ENCODE data around the gene HSPG2. TPM values are rescaled to one million over a fixed set of nuclear protein-coding genes. Genes with fewer than 3 reads are reported as not detected.

Gene HSPG2
- total RNA-seq, 5 donors from 2014 or later (not counting 1 experiment from before 2014, with no cell fraction given) = 4.4 to 9.3 (median 7.9) TPM

GRCh38 chr1:21864730-21865129 lies 72.4 kb downstream of the HSPG2 start:
- Histone ChIP-seq H3K4me1 (ENCODE audit: control insufficient read depth in 1 of 2, extremely low read depth in 1 of 2, insufficient read depth in 2 of 2, low read length in 2 of 2) (no peaks in the 10 kb centered on the region), H3K9me3 (no peaks in the 10 kb centered on the region), H3K36me3 (ENCODE audit: control insufficient read depth in 2 of 2, extremely low read depth in 1 of 2, insufficient read depth in 1 of 2, low read length in 1 of 2) (peaks cover 0 to 3% of the 10 kb centered on the region in 2 donors), H3K4me3 (ENCODE audit: control insufficient read depth in 1 of 2, extremely low read depth in 1 of 2, low read length in 1 of 2) (no peak overlapping the region), H3K27me3 (replicated peaks in 1 of 2; ENCODE audit: control insufficient read depth in 2 of 2, extremely low read depth in 1 of 2, insufficient read depth in 2 of 2, low read length in 1 of 2) (peaks cover 0 to 3% of the 10 kb centered on the region in 2 experiments), H3K27ac (ENCODE audit: low read length) (no peak overlapping the region)
- ChIA-PET CTCF (no interaction called here), POLR2A (no interaction called here)
- no peaks in the 10 kb centered on the region for H3K36me3 Mint-ChIP-seq
- H3K27me3 Mint-ChIP-seq = peaks cover 0 to 1% of the 10 kb centered on the region in 2 donors
- WGBS (ENCODE audit: insufficient coverage) = 92% methylated on average over 19 of the region's 27 CpGs
- ATAC-seq (replicated peaks in 1 of 4) (no peak), DNase-seq (no peak)
- no peaks in the 10 kb centered on the region for H3K9me3 Mint-ChIP-seq
- H3K4me3 Mint-ChIP-seq = no peak overlapping the region
- no peak overlapping the region for H3K27ac Mint-ChIP-seq
- no peaks in the 10 kb centered on the region for H3K4me1 Mint-ChIP-seq

GRCh38 chr1:21863981-21864380 lies 73.1 kb downstream of the HSPG2 start:
- no peak for DNase-seq
- POLR2A ChIA-PET = no interaction called here
- no peak overlapping the region for H3K27ac Mint-ChIP-seq

GRCh38 chr1:21861602-21862429 lies 75.3 kb downstream of the HSPG2 start:
- CTCF ChIA-PET = no interaction called here
- Histone ChIP-seq H3K27me3 (replicated peaks in 1 of 2; ENCODE audit: control insufficient read depth in 2 of 2, extremely low read depth in 1 of 2, insufficient read depth in 2 of 2, low read length in 1 of 2) (peaks cover 0 to 4% of the 10 kb centered on the region in 2 experiments), H3K9me3 (no peaks in the 10 kb centered on the region), H3K36me3 (ENCODE audit: control insufficient read depth in 2 of 2, extremely low read depth in 1 of 2, insufficient read depth in 1 of 2, low read length in 1 of 2) (peaks cover 0 to 7% of the 10 kb centered on the region in 2 donors), H3K4me3 (ENCODE audit: control insufficient read depth in 1 of 2, extremely low read depth in 1 of 2, low read length in 1 of 2) (no peak overlapping the region), H3K4me1 (ENCODE audit: control insufficient read depth in 1 of 2, extremely low read depth in 1 of 2, insufficient read depth in 2 of 2, low read length in 2 of 2) (no peaks in the 10 kb centered on the region), H3K27ac (ENCODE audit: low read length) (no peak overlapping the region)
- Mint-ChIP-seq H3K4me1 (no peaks in the 10 kb centered on the region), H3K9me3 (no peaks in the 10 kb centered on the region), H3K36me3 (no peaks in the 10 kb centered on the region), H3K27me3 (no peaks in the 10 kb centered on the region), H3K4me3 (no peak overlapping the region), H3K27ac (no peak overlapping the region)
- DNase-seq (no peak), ATAC-seq (replicated peaks in 1 of 4) (no peak)
- WGBS (ENCODE audit: insufficient coverage) = 90% methylated on average over 15 of the region's 19 CpGs
- POLR2A ChIA-PET = no interaction called here

More at GRCh38 chr1:21863981-21864380, 73.1 kb downstream of the HSPG2 start:
- H3K36me3 ChIP-seq (ENCODE audit: control insufficient read depth in 2 of 2, extremely low read depth in 1 of 2, insufficient read depth in 1 of 2, low read length in 1 of 2) = peaks cover 0 to 5% of the 10 kb centered on the region in 2 donors
- Mint-ChIP-seq H3K4me1 (no peaks in the 10 kb centered on the region), H3K27me3 (peaks cover 0 to 1% of the 10 kb centered on the region in 2 donors), H3K4me3 (no peak overlapping the region), H3K9me3 (no peaks in the 10 kb centered on the region), H3K36me3 (no peaks in the 10 kb centered on the region)
- no peak overlapping the region for H3K27ac ChIP-seq (ENCODE audit: low read length)
- peaks cover 0 to 4% of the 10 kb centered on the region in 2 experiments for H3K27me3 ChIP-seq (replicated peaks in 1 of 2; ENCODE audit: control insufficient read depth in 2 of 2, extremely low read depth in 1 of 2, insufficient read depth in 2 of 2, low read length in 1 of 2)
- H3K4me1 ChIP-seq (ENCODE audit: control insufficient read depth in 1 of 2, extremely low read depth in 1 of 2, insufficient read depth in 2 of 2, low read length in 2 of 2) = no peaks in the 10 kb centered on the region
- 92% methylated on average over 11 of the region's 12 CpGs for WGBS (ENCODE audit: insufficient coverage)
- CTCF ChIA-PET = interaction anchor here in 1 of 2 donors (0.5 kb wide), 1 partner anchor 82 kb away, joined by 9 read pairs; no protein-coding TSS in a partner anchor
- H3K9me3 ChIP-seq = no peaks in the 10 kb centered on the region
- H3K4me3 ChIP-seq (ENCODE audit: control insufficient read depth in 1 of 2, extremely low read depth in 1 of 2, low read length in 1 of 2) = no peak overlapping the region
- ATAC-seq (replicated peaks in 1 of 4) = no peak

- no peak overlapping the region for H3K27ac ChIP-seq (ENCODE audit: low read length)
- no peaks in the 10 kb centered on the region for H3K4me1 ChIP-seq (ENCODE audit: control insufficient read depth in 1 of 2, extremely low read depth in 1 of 2, insufficient read depth in 2 of 2, low read length in 2 of 2)
- Mint-ChIP-seq H3K27ac (no peak overlapping the region), H3K27me3 (no peaks in the 10 kb centered on the region), H3K36me3 (no peaks in the 10 kb centered on the region), H3K4me1 (no peaks in the 10 kb centered on the region), H3K4me3 (no peak overlapping the region), H3K9me3 (no peaks in the 10 kb centered on the region)
- H3K4me3 ChIP-seq (ENCODE audit: control insufficient read depth in 1 of 2, extremely low read depth in 1 of 2, low read length in 1 of 2) = no peak overlapping the region
- DNase-seq = no peak
- ATAC-seq (replicated peaks in 1 of 4) = no peak
- H3K9me3 ChIP-seq = no peaks in the 10 kb centered on the region
- peaks cover 0 to 8% of the 10 kb centered on the region in 2 donors for H3K36me3 ChIP-seq (ENCODE audit: control insufficient read depth in 2 of 2, extremely low read depth in 1 of 2, insufficient read depth in 1 of 2, low read length in 1 of 2)
- peaks cover 0 to 4% of the 10 kb centered on the region in 2 experiments for H3K27me3 ChIP-seq (replicated peaks in 1 of 2; ENCODE audit: control insufficient read depth in 2 of 2, extremely low read depth in 1 of 2, insufficient read depth in 2 of 2, low read length in 1 of 2)
- POLR2A ChIA-PET = no interaction called here
- 77% methylated on average over 1 of the region's 3 CpGs for WGBS (ENCODE audit: insufficient coverage)
- CTCF ChIA-PET = no interaction called here
These were observed 76.1 kb downstream of the HSPG2 start for GRCh38 chr1:21860971-21861370.

GRCh38 chr1:21859669-21860179 lies 77.4 kb downstream of the HSPG2 start:
- no peaks in the 10 kb centered on the region for H3K4me1 Mint-ChIP-seq
- 96% methylated on average over 4 of the region's 10 CpGs for WGBS (ENCODE audit: insufficient coverage)
- H3K4me3 Mint-ChIP-seq = no peak overlapping the region
- Histone ChIP-seq H3K36me3 (ENCODE audit: control insufficient read depth in 2 of 2, extremely low read depth in 1 of 2, insufficient read depth in 1 of 2, low read length in 1 of 2) (peaks cover 0 to 8% of the 10 kb centered on the region in 2 donors), H3K27ac (ENCODE audit: low read length) (no peak overlapping the region), H3K4me1 (ENCODE audit: control insufficient read depth in 1 of 2, extremely low read depth in 1 of 2, insufficient read depth in 2 of 2, low read length in 2 of 2) (no peaks in the 10 kb centered on the region), H3K4me3 (ENCODE audit: control insufficient read depth in 1 of 2, extremely low read depth in 1 of 2, low read length in 1 of 2) (no peak overlapping the region), H3K27me3 (replicated peaks in 1 of 2; ENCODE audit: control insufficient read depth in 2 of 2, extremely low read depth in 1 of 2, insufficient read depth in 2 of 2, low read length in 1 of 2) (peaks cover 0 to 4% of the 10 kb centered on the region in 2 experiments), H3K9me3 (no peaks in the 10 kb centered on the region)
- no peaks in the 10 kb centered on the region for H3K9me3 Mint-ChIP-seq
- H3K36me3 Mint-ChIP-seq = no peaks in the 10 kb centered on the region
- ChIA-PET POLR2A (no interaction called here), CTCF (no interaction called here)
- no peak for ATAC-seq (replicated peaks in 1 of 4)
- H3K27me3 Mint-ChIP-seq = no peaks in the 10 kb centered on the region
- DNase-seq = no peak
- no peak overlapping the region for H3K27ac Mint-ChIP-seq

- POLR2A ChIA-PET = no interaction called here
- H3K4me3 Mint-ChIP-seq = no peak overlapping the region
- peaks cover 0 to 4% of the 10 kb centered on the region in 2 experiments for H3K27me3 ChIP-seq (replicated peaks in 1 of 2; ENCODE audit: control insufficient read depth in 2 of 2, extremely low read depth in 1 of 2, insufficient read depth in 2 of 2, low read length in 1 of 2)
- no peaks in the 10 kb centered on the region for H3K4me1 ChIP-seq (ENCODE audit: control insufficient read depth in 1 of 2, extremely low read depth in 1 of 2, insufficient read depth in 2 of 2, low read length in 2 of 2)
- H3K4me3 ChIP-seq (ENCODE audit: control insufficient read depth in 1 of 2, extremely low read depth in 1 of 2, low read length in 1 of 2) = no peak overlapping the region
- peaks cover 0 to 2% (median 0%) of the 10 kb centered on the region in 3 donors for H3K4me1 Mint-ChIP-seq
- H3K27ac ChIP-seq (ENCODE audit: low read length) = no peak overlapping the region
- H3K27ac Mint-ChIP-seq = no peak overlapping the region
- H3K27me3 Mint-ChIP-seq = no peaks in the 10 kb centered on the region
- no peaks in the 10 kb centered on the region for H3K9me3 Mint-ChIP-seq
- ATAC-seq (replicated peaks in 1 of 4) (no peak), DNase-seq (no peak)
- no peaks in the 10 kb centered on the region for H3K36me3 Mint-ChIP-seq
- peaks cover 0 to 8% of the 10 kb centered on the region in 2 donors for H3K36me3 ChIP-seq (ENCODE audit: control insufficient read depth in 2 of 2, extremely low read depth in 1 of 2, insufficient read depth in 1 of 2, low read length in 1 of 2)
- WGBS (ENCODE audit: insufficient coverage) = 90% methylated on average over 15 of the region's 15 CpGs
- CTCF ChIA-PET = no interaction called here
- no peaks in the 10 kb centered on the region for H3K9me3 ChIP-seq
These were observed 79.1 kb downstream of the HSPG2 start for GRCh38 chr1:21857840-21858670.

All from T-cell (primary cell).